Tongue (tissue), 2 donors: ENCODE results near the gene SLC25A45. TPM values are rescaled to one million over a fixed set of nuclear protein-coding genes. Genes with fewer than 3 reads are reported as not detected.
"Not testable (repeated sequence)": the region's sequence is repeated elsewhere in the genome, so short reads cannot be mapped to it uniquely, and the experiment has no call there.

Experiments used
- DNase-seq: peaks from one replicate; pipeline ENCODE4 v3.0.0-alpha.2; 2015
- total RNA-seq: library from RNA; depleted of rRNA; stranded (reverse); fragments of >200 nt; gene quantifications from one replicate; pipeline ENCODE4 v1.2.3, GENCODE V29; 2014

SLC25A45 gene
- total RNA-seq, 1 donor from 2014 or later, result 4.8 TPM

GRCh38 chr11:65362320-65362931 lies 20.0 kb downstream of the SLC25A45 start:
- no peak for DNase-seq

GRCh38 chr11:65357856-65358356 lies 24.5 kb downstream of the SLC25A45 start:
- DNase-seq, result no peak

GRCh38 chr11:65356394-65356972 lies 26.0 kb downstream of the SLC25A45 start:
- DNase-seq, result no peak

- peak; percentile 31 for DNase-seq
Observed at GRCh38 chr11:65355776-65356393, 26.6 kb downstream of the SLC25A45 start.

GRCh38 chr11:65355013-65355775 lies 27.3 kb downstream of the SLC25A45 start:
- peak; percentile 33 for DNase-seq

GRCh38 chr11:65354265-65355012 lies 28.0 kb downstream of the SLC25A45 start, which contains the start of gene TIGD3:
TSS of gene TIGD3 (plus strand) at chr11:65354751. CDS start at chr11:65355809, 1,058 bp downstream.
- peak; percentile 99 for DNase-seq

GRCh38 chr11:65353900-65354264 lies 28.6 kb downstream of the SLC25A45 start:
- no peak for DNase-seq

GRCh38 chr11:65353376-65353775 lies 29.1 kb downstream of the SLC25A45 start:
- no peak for DNase-seq

GRCh38 chr11:65352783-65353182 lies 29.7 kb downstream of the SLC25A45 start:
- DNase-seq, result peak; percentile 41

- DNase-seq, result no peak
Observed at GRCh38 chr11:65351511-65351910, 30.9 kb downstream of the SLC25A45 start.

- no peak for DNase-seq
Observed at GRCh38 chr11:65341856-65342255, 40.6 kb downstream of the SLC25A45 start.

- DNase-seq, result no peak
Observed at GRCh38 chr11:65340226-65340625, 42.2 kb downstream of the SLC25A45 start.

GRCh38 chr11:65338676-65339075 lies 43.8 kb downstream of the SLC25A45 start:
- no peak for DNase-seq

- no peak for DNase-seq
Observed at GRCh38 chr11:65334696-65335295, 47.6 kb downstream of the SLC25A45 start.

GRCh38 chr11:65332591-65332990 lies 49.9 kb downstream of the SLC25A45 start:
- not testable (repeated sequence) for DNase-seq

GRCh38 chr11:65330544-65330943 lies 51.9 kb downstream of the SLC25A45 start:
- DNase-seq, result no peak

GRCh38 chr11:65329944-65330403 lies 52.5 kb downstream of the SLC25A45 start:
- DNase-seq, result peak; percentile 96

GRCh38 chr11:65329478-65329877 lies 53.0 kb downstream of the SLC25A45 start:
- DNase-seq, result no peak

- DNase-seq, result no peak
Observed at GRCh38 chr11:65327021-65327420, 55.4 kb downstream of the SLC25A45 start.

GRCh38 chr11:65325435-65325834 lies 57.0 kb downstream of the SLC25A45 start:
- DNase-seq, result no peak
